GM20431 (cell line): Measurements from ENCODE around the gene CSNK1G1.
"Not testable (repeated sequence)": the region's sequence is repeated elsewhere in the genome, so short reads cannot be mapped to it uniquely, and the experiment has no call there.

Source experiments
- in situ Hi-C: fragments of 300-500 bp; cut with MseI, MboI; formaldehyde crosslinking; loops from one replicate; pipeline ENCODE4 v1.15.0; 2020; ENCODE audit warnings: low sequenced_read_pairs; ENCODE audit not compliant: unreplicated experiment

Gene CSNK1G1

DNA sequence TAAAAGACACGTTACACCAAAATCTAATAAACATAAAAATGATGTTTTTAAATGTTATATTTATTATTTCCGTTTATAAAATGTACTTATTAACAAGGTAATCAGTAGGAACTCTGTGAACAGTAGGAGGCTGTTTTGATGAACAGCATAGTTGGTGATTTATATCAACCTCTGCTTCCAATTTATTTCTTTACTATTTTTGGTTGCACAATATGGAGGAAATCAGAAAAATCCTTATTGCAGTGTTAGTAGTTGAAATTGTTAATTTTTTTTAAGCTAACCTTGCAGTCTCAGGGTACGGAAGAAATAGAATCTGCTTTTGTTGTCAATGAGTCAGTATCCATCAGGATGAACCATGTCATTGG, 209.5 kb downstream of the CSNK1G1 start:
- in situ Hi-C loops: no loop called here

DNA sequence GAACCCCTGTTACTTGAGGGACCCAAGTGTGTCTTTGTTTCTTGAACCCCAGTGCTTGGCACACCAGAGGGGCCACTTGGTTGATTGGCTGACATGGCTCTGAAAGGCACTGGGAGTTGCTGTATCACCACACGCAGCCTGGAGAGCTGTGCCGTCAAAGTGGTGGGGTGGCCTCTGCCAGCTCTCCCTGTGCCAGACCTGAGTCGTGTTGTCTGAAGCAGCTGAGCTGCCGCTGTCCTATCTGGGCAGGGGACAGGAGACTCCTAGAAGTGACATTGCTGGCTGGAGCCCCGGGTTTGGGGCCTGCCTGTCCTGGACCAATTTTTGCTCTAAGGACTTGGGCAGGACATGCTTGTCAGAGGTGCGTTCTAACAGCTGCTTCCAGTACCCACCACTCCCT, 209.9 kb downstream of the CSNK1G1 start:
- in situ Hi-C loops: no loop called here

DNA sequence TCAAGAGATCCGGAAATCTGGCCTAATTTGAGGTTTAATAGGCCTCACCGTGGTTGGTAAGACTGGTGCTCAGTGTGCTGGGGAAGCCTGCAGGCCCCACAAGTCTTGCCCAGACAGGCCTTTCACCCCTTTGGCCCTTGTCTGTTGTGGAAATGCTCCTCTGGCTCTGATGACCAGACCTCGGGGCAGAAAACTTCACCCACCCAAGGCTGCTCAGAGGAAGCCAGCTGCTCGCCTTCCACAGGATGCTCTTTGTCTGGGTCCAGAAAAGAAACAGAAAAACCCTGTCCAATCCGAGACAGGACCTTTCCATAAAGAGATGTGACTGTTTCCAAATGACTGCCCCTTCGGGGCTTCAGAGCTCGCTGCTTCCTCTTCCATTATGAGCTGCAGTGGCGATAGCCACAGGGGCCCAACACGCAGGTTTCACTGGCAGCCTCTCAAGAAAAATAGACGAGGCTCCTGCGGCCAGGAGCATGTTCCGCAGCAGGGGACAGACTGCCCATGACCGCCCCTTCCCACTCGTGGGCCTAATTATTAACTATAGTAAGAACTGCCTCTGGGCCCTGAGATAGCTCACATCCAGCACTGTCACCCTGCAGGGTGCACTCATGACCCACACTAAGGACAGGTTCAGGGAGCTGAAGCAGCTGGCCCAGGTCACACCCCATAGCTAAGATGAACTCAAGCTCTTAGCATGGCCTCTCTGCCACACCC, 211.2 kb downstream of the CSNK1G1 start:
- in situ Hi-C loops: no loop called here

DNA sequence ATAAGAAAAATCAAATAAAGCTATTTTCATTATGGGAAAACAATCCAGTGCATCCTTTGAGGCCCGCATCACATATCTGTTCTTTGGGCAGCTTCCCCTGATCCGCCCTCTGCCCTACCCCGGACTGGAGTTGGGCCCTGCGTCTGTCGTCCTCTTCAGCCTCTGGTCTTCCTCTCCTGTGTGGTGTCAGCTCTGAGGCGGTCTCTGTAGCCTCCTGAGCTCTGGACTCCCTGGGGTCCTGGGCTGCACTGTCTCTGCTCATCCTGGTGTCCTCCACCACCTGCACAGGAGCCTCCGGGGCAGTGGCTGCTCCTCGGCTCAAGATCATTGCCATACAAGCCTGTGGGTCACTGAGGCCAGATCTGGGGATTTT, 211.8 kb downstream of the CSNK1G1 start:
- in situ Hi-C loops: no loop called here

DNA sequence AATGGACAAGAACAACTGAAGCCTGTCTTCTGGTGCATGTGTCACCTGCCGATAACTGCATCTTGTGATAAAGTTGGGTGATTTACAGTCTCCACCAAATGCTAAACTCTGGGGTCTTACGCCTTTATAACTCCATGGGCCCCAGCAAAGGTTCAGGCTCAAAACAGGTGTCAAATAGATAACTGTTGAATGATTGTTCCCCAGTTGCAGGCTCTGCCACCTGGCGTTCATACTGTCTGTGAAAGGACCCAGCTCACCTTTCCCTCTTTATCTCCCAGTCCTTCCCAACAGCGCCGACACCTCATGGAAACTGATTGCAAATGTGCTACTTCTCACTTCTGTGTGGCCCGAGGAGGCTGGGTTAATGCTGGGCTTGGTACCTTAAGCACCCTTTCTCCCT, 212.7 kb downstream of the CSNK1G1 start:
- in situ Hi-C loops: no loop called here

DNA sequence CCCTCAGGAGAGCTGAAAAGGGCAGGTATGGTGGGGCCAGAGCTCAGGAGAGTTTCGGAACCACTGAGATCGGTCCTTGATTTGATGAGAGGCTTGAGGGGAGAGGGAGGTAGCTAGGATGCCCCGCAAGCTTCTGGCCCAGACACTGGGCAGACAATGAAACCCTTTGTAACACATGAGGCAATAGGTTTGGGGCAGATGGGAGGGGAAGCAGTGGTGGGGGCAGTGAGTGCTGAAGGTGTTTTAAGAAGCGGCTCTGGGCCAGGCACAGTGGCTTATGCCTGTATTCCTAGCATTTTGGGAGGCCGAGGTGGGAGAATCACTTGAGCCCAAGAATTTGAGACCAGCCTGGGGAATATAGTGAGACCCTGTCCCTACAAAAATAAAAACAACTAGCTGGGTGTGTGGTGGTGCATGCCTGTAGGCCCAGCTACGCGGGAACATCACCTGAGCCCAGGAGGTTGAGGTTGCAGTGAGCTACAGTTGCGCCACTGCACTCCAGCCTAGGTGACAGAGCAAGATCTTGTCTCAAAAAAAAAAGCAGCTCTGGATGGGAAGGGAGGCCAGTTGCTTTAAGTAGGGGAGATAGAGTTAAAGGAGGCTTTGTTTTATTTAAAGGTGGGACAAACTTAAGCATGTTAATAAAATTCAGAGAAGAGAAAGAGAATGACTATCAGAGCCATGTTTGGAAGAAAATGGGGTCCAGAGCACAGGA, 214.0 kb downstream of the CSNK1G1 start:
- in situ Hi-C loops: no loop called here

DNA sequence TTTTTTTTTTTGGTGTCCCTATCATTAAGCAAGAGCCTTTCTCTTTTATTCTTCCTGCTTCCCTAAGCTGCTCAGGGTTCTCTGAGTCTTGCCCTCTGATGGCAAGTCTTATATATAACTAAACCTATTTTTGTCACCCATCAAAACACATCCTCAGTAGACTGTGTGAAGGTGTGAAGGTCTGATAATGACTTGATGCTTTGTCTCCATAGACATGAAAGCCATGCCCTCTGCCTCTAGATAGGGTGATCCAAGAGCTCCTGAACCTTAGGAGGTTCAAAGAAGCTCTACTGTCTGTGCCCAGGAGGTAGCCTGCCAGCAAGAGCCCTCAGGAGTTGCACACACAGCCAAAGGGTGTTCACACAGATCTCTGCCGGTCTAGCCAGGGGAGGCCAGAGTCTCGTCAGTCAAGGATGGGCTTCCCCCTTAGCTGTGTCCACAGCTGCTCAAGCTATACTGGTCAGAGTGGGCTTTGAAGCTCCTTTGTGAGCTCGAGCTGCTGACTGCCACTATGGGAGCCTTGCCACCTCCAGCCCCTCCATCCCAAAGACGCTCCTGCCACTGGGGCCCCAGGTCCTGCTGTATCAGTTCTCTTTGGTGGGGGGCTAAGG, 217.5 kb downstream of the CSNK1G1 start:
- in situ Hi-C loops: no loop called here

DNA sequence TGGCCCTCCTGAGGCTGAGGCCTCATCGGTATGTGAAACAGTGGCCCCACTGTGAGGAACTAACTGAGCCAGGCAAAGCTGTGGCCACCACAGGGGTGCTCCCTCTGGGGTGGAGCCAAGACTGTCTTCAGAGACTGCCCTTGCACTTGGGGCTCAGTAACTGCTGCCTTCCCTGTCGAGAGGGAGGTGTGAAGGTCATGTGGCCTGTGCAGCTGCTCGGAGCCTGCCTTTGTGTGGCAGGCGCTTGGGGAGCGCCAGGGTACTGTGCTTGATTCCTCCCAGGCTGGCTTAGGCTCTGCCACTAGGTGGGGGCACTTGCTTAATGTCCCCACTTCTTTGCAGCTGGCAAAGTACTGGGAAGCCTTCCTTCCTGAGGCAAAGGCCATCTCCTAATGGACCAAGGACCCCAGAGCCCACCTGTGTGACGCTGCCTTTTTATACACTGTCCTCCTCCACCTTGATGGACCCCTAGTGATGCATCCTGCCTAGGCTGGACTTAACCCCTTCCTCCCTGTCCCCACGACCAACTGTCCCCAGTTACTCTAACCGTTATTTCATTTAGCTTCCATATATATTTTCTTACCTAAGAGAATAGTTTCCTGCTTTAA, 218.6 kb downstream of the CSNK1G1 start:
- in situ Hi-C loops: no loop called here

DNA sequence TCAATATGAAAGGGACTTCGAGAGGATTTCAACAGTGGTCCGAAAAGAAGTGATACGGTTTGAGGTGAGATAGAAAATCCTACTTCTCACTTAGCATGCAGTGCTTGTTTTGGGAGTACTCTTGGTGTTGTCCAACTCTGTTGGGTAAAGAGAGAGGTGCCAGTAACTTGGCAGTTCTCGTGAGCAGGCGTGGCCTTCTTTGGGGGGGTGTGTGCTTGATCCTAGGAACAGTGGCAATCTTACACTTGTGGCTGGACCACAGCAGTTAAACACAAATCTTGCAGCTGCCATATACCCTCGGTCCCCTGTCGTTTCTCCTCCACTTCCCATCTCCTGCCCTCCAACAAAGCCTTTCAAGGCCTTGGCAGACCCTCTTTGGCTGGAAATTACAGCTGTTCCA, 219.6 kb downstream of the CSNK1G1 start:
- in situ Hi-C loops: no loop called here

DNA sequence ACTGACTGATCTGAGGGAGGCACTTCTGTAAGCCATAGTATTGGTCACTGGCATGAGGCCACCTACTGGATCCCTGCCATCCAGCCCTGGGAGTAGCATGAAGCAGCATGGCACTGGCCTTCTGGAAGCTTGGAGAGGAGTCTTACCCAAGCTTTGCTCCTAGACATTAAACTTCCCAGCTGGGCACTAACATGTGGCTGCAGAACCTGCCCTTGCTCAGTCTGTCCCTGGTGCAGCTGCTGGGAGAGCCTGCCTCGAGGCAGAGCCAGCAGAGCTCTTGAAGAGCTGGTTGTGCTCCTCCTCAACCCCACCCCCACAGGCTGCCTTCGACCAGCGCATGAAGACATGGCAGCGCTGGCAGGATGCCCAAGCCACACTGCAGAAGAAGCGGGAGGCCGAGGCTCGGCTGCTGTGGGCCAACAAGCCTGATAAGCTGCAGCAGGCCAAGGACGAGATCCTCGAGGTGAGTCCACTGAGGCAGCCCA, 221.6 kb downstream of the CSNK1G1 start:
- in situ Hi-C loops: no loop called here

DNA sequence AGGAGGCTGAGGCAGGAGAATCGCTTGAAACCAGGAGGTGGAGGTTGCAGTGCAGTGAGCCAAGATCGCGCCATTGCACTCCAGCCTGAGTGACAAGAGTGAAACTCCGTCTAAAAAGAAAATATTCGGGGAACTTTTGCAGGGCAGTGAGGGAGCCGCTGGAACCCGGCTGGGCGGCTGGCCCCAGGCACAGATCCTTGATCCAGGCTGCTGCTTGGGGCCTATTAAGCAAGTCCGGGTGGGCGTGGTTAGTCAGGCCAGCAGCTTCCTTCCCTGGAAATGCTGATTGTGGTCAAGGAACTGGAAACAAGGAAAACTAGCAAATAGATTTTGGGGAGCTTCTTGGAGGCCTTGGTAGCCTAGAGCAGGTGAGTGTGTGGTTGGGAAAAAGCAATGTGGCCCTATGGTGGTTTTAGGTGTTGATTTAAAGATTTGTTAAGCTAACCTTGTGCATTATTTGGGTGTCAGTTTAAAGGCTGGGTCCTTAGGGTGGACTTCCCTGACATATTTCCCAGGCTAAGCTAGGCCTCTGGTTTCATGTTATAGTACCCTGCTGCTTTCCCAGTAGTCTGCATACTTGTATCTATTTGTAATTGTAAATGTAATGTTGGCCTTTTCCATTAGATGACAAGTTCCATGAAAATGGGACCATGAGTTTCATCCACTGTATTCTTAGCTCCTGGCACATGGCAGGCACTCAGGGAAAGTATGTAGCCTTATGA, 222.2 kb downstream of the CSNK1G1 start:
- in situ Hi-C loops: no loop called here

DNA sequence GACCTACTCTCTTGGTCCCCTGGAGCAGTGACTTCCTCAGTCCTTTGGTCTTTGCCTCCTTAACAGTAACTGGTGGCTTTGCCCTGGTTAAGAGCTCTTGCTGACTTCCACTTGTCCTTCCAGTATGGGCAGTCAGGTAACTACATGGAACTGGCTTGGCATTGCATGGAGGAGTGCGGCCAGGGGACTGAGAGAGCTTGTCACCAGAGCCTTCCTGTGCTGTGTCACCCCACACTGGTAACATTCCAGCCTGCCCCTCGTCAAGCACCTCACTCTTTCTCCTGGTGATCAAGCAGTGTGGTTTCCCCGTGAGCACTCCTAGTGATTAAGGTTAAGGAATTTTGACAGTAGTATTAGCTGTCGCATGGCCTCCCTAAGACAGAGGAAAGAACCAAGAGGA, 223.8 kb downstream of the CSNK1G1 start:
- in situ Hi-C loops: no loop called here

DNA sequence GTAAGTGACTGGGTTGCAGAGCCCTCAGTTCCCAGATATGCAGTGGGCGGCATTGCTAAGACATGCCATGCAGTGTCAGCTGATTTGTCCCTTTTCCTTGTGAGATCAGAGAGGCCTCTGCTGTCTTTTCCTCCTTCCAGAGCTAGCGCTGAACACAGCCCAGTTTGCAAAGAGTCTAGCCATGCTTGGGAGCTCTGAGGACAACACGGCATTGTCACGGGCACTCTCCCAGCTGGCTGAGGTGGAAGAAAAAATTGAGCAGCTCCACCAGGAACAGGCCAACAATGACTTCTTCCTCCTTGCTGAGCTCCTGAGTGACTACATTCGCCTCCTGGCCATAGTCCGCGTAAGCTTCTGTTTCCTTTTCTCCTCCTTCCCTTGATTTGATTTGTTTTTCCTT, 224.4 kb downstream of the CSNK1G1 start:
- in situ Hi-C loops: no loop called here

DNA sequence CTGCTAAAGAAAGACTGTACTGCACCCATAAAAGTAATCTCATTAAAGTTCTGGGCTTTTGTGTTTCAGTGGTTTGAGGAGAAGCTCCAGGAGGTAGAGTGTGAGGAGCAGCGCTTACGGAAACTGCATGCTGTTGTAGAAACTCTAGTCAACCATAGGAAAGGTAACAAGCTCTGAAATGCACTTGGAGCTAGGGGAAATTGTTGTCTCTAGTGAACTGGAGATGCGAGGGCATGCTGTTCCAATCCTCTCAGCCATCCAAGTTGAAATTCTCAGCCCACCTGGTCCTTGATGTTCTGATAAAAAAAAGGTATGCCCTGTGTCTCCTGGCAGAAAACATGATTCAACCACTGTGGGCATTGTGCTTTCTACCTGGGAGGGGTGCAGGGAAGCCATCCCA, 225.8 kb downstream of the CSNK1G1 start:
- in situ Hi-C loops: no loop called here

DNA sequence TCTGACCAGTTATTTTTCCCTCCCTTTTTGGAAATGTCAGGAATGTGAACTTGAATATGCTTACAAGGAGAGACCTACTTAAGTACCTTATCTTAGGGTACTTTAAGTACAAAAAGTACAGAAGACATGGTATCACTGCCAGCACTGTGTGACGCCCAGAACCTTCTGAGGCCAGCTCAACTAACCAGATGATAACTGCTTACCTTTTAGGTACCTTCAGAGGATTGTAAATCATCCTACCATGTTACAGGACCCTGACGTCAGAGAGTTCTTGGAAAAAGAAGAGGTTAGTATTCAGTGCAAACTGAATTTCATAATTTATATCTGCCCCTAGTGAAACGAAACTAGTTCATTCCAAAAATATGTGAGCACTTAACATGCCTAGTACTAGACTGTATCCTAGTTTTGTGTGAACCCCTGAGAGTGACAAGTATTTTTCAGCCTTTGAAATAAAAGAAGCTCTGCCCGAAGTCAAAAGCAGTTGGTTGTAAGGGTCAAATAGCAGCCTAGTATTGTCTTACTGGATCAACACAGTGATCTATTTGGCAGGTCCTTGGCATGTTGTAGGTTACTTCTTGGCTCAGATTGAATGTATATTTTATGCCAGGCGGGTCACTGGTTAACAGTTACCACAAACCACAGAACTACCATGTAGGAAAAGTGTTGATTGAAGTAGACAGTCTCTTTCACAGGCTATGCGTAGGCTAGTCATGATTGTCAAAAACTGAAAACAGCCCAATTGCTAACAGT, 228.3 kb downstream of the CSNK1G1 start:
- in situ Hi-C loops: no loop called here

DNA sequence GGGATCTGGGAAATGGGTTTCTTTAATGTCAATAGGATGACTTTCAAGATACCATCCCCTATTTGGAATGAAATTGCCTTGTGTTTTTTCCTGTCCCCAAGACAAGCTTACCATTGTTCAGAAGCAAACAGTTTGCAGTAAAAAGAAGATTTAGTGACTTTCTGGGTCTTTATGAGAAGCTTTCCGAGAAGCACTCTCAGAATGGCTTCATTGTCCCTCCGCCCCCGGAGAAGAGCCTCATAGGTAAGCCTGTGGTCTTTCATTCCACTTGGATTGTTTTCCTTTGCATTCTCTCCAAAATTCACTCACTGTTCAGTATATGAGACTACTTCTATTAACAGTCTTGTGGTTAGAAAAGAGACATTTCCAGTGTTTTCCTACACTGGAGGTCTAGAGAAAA, 230.0 kb downstream of the CSNK1G1 start:
- in situ Hi-C loops: no loop called here

DNA sequence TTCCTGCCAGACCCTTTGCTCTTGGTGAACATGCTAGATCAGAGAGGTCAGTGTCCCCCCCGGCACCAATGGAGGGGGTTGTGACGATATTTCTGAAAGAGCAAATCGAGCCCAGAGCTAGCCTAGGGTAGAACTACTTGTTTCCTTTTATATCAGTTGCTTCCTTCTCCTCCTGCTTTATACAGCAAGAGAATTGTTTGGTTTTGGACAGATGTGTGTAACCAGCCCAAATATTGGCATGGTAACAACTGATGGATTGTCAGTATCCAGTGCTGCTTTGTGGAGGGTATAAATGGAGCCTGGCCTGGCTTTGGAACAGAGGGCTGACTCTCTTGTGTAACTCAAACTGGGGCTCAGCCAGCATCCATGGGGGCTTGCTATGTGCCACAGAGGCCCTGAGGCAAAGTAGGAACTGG, 233.0 kb downstream of the CSNK1G1 start:
- in situ Hi-C loops: no loop called here

DNA sequence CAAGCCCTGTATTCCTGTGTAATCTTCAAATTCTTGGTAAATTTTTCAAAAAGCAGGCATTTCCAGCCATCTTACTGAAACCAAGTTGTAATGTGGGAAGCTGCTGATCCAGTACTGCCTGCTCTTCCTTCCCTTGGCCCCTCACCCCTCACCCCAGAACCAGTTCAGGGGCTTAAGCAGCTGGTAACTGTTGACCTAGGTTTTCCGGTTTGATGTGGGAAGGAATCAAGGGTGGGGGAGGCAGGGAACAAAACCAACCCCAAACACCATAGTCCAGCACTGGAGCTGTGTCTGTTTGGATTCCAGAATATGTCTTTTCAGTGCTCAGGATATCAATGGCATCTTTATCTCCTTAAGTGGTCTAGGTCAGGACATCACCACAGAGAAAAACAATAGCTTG, 233.5 kb downstream of the CSNK1G1 start:
- in situ Hi-C loops: no loop called here

DNA sequence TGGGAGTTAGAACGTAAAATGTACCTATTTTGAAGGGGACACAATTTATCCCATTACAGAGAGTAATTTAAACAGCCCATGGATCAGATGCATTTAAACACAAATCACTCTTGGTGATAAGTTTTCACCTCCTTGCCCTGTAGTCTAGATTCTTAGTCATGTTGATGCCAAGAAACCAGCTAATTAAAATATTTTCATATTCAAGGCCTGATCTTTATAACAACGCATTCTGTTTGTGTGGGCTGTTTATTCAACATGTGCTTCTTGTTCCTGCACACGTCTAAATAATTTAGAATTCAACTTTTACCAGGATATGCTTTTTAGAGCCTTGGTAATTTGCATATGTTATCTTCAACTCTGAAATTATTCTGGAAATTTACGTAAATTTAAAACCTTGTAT, 234.4 kb downstream of the CSNK1G1 start:
- in situ Hi-C loops: no loop called here

DNA sequence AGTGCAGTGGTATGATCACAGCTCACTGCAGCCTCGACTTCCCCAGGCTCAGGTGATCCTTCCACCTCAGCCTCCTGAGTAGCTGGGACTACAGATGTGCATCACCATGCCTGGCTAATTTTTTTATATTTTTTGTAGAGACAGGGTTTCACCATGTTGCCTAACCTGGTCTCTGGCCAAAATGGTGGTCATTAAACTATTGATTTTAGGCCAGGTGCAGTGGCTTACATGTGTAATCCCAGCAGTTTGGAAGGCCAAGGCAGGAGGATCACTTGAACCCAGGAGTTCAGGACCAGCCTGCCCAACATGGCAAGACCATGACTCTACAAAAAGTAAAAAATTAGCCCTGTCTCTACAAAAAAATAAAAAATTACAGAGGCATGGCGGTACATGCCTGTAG, 235.7 kb downstream of the CSNK1G1 start:
- in situ Hi-C loops: not testable (repeated sequence)
